ENCODE measurements around the gene SPATC1L. TPM values are rescaled to one million over a fixed set of nuclear protein-coding genes. Genes with fewer than 3 reads are reported as not detected.
"Not testable (repeated sequence)": the region's sequence is repeated elsewhere in the genome, so short reads cannot be mapped to it uniquely, and the experiment has no call there.

SPATC1L gene
- total RNA-seq, 2 experiments from 2014 or later = 23.2 to 24.2 TPM

DNA sequence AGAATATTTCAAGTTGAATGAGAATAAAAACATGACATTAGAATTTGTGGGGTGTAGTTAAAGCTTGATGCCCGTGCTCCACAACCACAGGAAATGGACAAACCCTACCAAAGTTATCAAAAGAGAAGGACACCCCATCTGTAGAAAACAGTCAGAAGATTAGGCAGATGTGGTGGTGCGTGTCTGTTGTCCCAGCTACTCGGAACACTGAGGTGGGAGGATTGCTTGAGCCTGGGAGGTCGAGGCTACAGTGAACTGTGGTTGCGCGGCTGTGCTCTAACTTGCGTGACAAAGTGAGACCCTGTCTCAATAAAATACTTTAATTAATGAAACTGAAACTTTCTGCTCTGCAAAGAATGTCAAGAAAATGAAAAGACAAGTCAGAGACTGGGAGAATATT, 1.5 kb upstream of the SPATC1L start:
- intact Hi-C loops (cut with micrococcal nuclease) = no loop called here
- CTCF ChIA-PET = interaction anchor here (1.0 kb wide), 1 partner anchor 215 kb away, joined by 3 read pairs; no protein-coding TSS in a partner anchor

DNA sequence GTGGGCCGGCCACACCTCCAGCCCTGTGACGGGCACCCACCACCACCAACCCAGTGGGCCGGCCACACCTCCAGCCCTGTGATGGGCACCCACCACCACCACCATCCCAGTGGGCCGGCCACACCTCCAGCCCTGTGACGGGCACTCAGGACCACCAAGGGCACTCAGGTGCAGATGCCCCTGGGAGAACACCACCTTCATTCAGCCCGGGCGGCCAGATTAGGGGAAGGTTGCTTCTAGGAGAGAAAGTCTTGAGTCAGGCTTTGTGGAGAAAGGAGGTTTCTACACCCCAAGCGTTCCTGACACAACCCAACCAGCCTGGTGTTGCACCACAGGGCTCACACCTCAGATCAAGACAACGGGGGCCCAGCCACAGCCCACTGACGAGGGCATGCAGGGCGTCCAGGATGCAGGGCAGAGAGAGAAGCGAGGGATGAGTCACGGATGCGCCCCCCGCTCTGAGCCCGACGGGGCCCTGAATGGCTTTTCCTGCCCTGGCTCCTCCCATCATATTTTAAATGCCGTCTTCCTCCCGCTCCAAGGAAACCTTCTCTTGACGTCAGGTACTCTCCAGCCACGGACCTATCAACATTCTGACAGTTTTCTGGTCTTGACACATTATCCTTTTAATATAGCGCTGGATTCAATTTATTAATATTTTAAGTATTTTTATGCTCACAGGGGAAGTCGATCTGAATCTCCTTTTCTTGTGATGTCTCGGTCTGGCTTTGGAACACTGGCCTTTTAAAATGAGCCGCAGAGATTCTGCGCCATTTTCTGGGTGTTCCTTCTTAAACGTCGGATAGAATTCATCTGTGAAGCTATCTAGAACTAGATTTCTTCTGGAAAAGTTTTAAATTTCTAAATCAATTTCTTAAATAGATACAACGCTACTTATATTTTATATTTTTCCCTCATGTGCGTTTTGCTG, 631 bp upstream of the SPATC1L start:
- Mint-ChIP-seq H3K27me3 (no peaks in the 10 kb centered on the region), H3K4me1 (ENCODE audit: low read depth) (peaks cover 18% of the 10 kb centered on the region), H3K36me3 (ENCODE audit: low read depth) (no peaks in the 10 kb centered on the region), H3K9me3 (no peaks in the 10 kb centered on the region), H3K27ac (peak overlapping the region; percentile 93), H3K4me3 (peak overlapping the region; percentile 77)
- CTCF ChIA-PET = interaction anchor here (1.0 kb wide), 1 partner anchor 215 kb away, joined by 3 read pairs; no protein-coding TSS in a partner anchor
- intact Hi-C loops (cut with micrococcal nuclease) = no loop called here
- TF ChIP-seq, protein P1, sequence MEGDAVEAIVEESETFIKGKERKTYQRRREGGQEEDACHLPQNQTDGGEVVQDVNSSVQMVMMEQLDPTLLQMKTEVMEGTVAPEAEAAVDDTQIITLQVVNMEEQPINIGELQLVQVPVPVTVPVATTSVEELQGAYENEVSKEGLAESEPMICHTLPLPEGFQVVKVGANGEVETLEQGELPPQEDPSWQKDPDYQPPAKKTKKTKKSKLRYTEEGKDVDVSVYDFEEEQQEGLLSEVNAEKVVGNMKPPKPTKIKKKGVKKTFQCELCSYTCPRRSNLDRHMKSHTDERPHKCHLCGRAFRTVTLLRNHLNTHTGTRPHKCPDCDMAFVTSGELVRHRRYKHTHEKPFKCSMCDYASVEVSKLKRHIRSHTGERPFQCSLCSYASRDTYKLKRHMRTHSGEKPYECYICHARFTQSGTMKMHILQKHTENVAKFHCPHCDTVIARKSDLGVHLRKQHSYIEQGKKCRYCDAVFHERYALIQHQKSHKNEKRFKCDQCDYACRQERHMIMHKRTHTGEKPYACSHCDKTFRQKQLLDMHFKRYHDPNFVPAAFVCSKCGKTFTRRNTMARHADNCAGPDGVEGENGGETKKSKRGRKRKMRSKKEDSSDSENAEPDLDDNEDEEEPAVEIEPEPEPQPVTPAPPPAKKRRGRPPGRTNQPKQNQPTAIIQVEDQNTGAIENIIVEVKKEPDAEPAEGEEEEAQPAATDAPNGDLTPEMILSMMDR (IDR thresholded peaks at IDR 0.05) = no peak
- POLR2A ChIA-PET = no interaction called here
- ATAC-seq (peak; percentile 89), DNase-seq (peak; percentile 92)

More for the DNA sequence above, 1.5 kb upstream of the SPATC1L start:
- H3K4me3 Mint-ChIP-seq = peak overlapping the region; percentile 77
- no peak for DNase-seq
- POLR2A ChIA-PET = no interaction called here
- TF ChIP-seq, protein P1 (IDR thresholded peaks at IDR 0.05) = no peak
- H3K27me3 Mint-ChIP-seq = no peaks in the 10 kb centered on the region
- peak overlapping the region; percentile 38 for H3K27ac Mint-ChIP-seq
- ATAC-seq = no peak
- H3K4me1 Mint-ChIP-seq (ENCODE audit: low read depth) = peaks cover 18% of the 10 kb centered on the region
- no peaks in the 10 kb centered on the region for H3K9me3 Mint-ChIP-seq
- H3K36me3 Mint-ChIP-seq (ENCODE audit: low read depth) = no peaks in the 10 kb centered on the region

DNA sequence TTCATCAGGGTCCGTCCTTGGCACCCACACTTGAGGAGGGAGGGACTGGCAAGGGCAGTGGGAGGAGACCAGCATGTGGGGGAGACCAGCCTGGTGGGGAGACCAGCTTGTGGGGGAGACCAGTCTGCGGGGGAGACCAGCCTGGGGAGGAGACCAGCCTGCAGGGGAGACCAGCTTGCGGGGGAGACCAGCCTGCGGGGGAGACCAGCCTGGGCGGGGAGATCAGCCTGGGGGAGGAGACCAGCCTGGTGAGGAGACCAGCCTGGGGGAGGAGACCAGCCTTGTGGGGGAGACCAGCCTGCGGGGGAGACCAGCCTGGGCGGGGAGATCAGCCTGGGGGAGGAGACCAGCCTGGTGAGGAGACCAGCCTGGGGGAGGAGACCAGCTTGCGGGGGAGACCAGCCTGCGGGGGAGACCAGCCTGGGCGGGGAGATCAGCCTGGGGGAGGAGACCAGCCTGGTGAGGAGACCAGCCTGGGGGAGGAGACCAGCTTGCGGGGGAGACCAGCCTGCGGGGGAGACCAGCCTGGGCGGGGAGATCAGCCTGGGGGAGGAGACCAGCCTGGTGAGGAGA, 836 bp downstream of the SPATC1L start:
- DNase-seq; intact Hi-C loops (cut with micrococcal nuclease); H3K9me3 Mint-ChIP-seq; H3K27me3 Mint-ChIP-seq; ATAC-seq; H3K36me3 Mint-ChIP-seq (ENCODE audit: low read depth); POLR2A ChIA-PET: not testable (repeated sequence)
- peak overlapping the region; percentile 61 for H3K27ac Mint-ChIP-seq
- H3K4me1 Mint-ChIP-seq (ENCODE audit: low read depth) = peaks cover 18% of the 10 kb centered on the region
- H3K4me3 Mint-ChIP-seq = peak overlapping the region; percentile 87
- CTCF ChIA-PET = interaction anchor here (0.9 to 1.2 kb wide), 2 partner anchors 30 to 40 kb away, joined by 3 to 4 read pairs; no protein-coding TSS in a partner anchor

DNA sequence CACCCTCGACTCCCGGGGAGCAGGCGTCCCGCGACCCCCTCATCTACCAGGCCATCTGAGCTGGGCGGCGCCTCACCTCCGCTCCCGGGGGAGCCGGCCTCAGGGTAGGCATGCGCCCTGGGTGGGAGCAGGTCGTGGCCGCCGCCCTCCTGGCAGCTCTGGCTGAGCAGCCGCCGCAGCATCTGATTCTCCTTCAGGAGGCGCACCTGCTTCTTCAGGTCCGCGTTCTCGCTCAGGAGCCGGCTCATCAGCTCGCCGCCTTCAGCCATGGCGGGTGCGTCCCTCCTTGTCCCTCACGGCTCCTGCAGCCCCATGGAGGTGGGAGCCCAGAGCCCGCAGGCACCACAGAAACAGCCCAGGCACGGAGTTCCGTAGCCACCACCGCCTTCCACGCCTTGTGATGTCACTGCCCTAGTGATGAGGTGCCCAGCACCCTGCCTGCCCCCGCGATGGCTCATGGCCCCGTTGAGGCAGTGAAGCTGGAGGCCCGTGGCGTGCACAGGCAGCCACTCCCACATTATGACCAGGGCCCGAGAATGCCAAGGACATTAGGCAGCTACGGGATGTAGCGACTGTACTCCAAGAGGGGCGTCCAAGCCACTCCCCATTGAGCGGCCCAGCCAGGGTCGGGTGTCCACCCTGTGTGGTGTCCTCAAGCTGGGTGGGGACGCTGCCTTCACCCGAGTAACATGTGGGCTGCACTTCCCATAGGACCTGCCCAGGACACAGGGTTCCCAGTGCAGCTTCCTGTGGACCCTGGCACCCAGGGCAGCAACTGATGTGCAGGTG, 1.5 kb downstream of the SPATC1L start:
- ATAC-seq (no peak), DNase-seq (no peak)
- H3K36me3 Mint-ChIP-seq (ENCODE audit: low read depth) = no peaks in the 10 kb centered on the region
- ChIA-PET POLR2A (interaction anchor here (1.0 kb wide), 1 partner anchor 39 kb away, joined by 3 read pairs; no protein-coding TSS in a partner anchor), CTCF (interaction anchor here (0.9 to 1.2 kb wide), 3 partner anchors 29 to 216 kb away, joined by 3 to 4 read pairs (median 3); no protein-coding TSS in a partner anchor)
- peak overlapping the region; percentile 62 for H3K4me3 Mint-ChIP-seq
- TF ChIP-seq, protein P1 (IDR thresholded peaks at IDR 0.05) = no peak
- peak overlapping the region; percentile 61 for H3K27ac Mint-ChIP-seq
- intact Hi-C loops (cut with micrococcal nuclease) = no loop called here
- H3K4me1 Mint-ChIP-seq (ENCODE audit: low read depth) = peaks cover 18% of the 10 kb centered on the region
- peaks cover under 1% of the 10 kb centered on the region for H3K9me3 Mint-ChIP-seq
- no peaks in the 10 kb centered on the region for H3K27me3 Mint-ChIP-seq

DNA sequence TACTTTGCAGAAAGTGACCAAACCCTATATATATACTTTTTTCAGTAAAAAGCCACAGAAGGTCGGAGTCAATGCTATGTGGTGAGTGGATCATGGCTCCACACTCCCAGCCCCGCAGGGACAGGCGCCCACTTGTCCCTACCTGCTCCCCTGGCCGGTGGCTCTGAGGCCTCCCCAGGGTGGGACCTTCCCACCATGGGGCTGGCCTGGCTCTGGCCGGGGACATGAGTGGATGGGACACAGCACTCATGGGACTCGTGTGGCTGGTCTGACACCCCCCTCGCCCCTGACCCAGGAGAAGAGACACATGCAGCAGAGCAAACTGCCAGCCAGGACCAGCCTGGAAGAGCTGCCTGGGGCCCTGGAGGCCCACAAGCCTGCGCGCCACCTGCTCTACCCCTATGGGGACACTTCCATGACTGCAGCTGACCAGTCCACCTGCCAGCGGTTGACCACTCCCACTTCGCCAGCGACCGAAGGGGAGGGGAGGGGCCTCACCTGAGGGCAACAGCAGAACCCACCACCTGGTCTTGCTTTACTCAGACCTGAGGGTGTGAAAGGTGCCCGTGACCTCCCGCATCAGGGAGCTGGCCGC, 2.2 kb downstream of the SPATC1L start:
- Mint-ChIP-seq H3K27me3 (no peaks in the 10 kb centered on the region), H3K4me1 (ENCODE audit: low read depth) (peaks cover 18% of the 10 kb centered on the region), H3K4me3 (no peak overlapping the region), H3K27ac (no peak overlapping the region), H3K9me3 (peaks cover 3% of the 10 kb centered on the region), H3K36me3 (ENCODE audit: low read depth) (no peaks in the 10 kb centered on the region)
- ATAC-seq (no peak), DNase-seq (no peak)
- ChIA-PET POLR2A (interaction anchor here (1.0 kb wide), 1 partner anchor 38 kb away, joined by 3 read pairs; no protein-coding TSS in a partner anchor), CTCF (interaction anchor here (0.9 to 1.2 kb wide), 3 partner anchors 29 to 215 kb away, joined by 3 to 4 read pairs (median 3); no protein-coding TSS in a partner anchor)
- TF ChIP-seq, protein P1 (IDR thresholded peaks at IDR 0.05) = no peak
- intact Hi-C loops (cut with micrococcal nuclease) = no loop called here

Data from activated CD8-positive, alpha-beta T cell treated with anti-CD3 and anti-CD28 coated beads for 36 hours (primary cell).